Chondrocyte (in vitro differentiated cells): ENCODE results near the gene ALK. TPM values are rescaled to one million over a fixed set of nuclear protein-coding genes. Genes with fewer than 3 reads are reported as not detected.

Source experiments
- DNase-seq: peaks from one replicate; pipeline ENCODE4 v3.0.0; 2021; ENCODE audit warnings: mixed read lengths, low spot score
- H3K27ac Mint-ChIP-seq: one replicate; pipeline ENCODE4 v1.8.0; 2021; ENCODE audit warnings: mild to moderate bottlenecking, moderate library complexity, mixed read lengths; ENCODE audit not compliant: unreplicated experiment
- H3K27me3 Mint-ChIP-seq: 2 replicates; pipeline ENCODE4 v1.8.0; 2021; ENCODE audit warnings: low read depth, mixed read lengths
- H3K36me3 Mint-ChIP-seq: 2 replicates; pipeline ENCODE4 v1.8.0; 2021; ENCODE audit warnings: low read depth, mixed read lengths
- H3K4me1 Mint-ChIP-seq: 2 replicates; pipeline ENCODE4 v1.8.0; 2021; ENCODE audit warnings: low read depth, mild to moderate bottlenecking, mixed read lengths
- H3K4me3 Mint-ChIP-seq: one replicate; pipeline ENCODE4 v1.8.0; 2021; ENCODE audit warnings: mild to moderate bottlenecking, moderate library complexity, mixed read lengths; ENCODE audit not compliant: unreplicated experiment
- H3K9me3 Mint-ChIP-seq: 2 replicates; pipeline ENCODE4 v1.8.0; 2021; ENCODE audit warnings: low read depth, mixed read lengths
- CTCF ChIP-seq: fragments of 200-600 bp; sonication (generic); IDR thresholded peaks from 2 replicates; pipeline ENCODE4 v1.5.0; 2021; ENCODE audit warnings: antibody characterized with exemption, mild to moderate bottlenecking, moderate library complexity
- total RNA-seq: library from RNA; stranded (reverse); gene quantifications from 3 replicates; pipeline ENCODE4 v1.2.1, GENCODE V29; 2021

ALK gene
- total RNA-seq, 1 donor from 2014 or later: 0.07 TPM

- no peak for TF ChIP-seq CTCF
- H3K27ac Mint-ChIP-seq: no peak overlapping the region
- no peak for DNase-seq
- H3K9me3 Mint-ChIP-seq: no peaks in the 10 kb centered on the region
- H3K4me3 Mint-ChIP-seq: no peak overlapping the region
- H3K36me3 Mint-ChIP-seq: no peaks in the 10 kb centered on the region
- peaks cover 8% of the 10 kb centered on the region for H3K27me3 Mint-ChIP-seq
- H3K4me1 Mint-ChIP-seq: no peaks in the 10 kb centered on the region
Observed at GRCh38 chr2:29599946-29600345, 321.4 kb downstream of the ALK start.

GRCh38 chr2:29598978-29599377, 322.4 kb downstream of the ALK start:
- no peak for TF ChIP-seq CTCF
- no peaks in the 10 kb centered on the region for H3K9me3 Mint-ChIP-seq
- no peak for DNase-seq
- no peak overlapping the region for H3K4me3 Mint-ChIP-seq
- peaks cover 8% of the 10 kb centered on the region for H3K27me3 Mint-ChIP-seq
- H3K27ac Mint-ChIP-seq: no peak overlapping the region
- no peaks in the 10 kb centered on the region for H3K36me3 Mint-ChIP-seq
- H3K4me1 Mint-ChIP-seq: no peaks in the 10 kb centered on the region

GRCh38 chr2:29597035-29597434, 324.4 kb downstream of the ALK start:
- H3K27me3 Mint-ChIP-seq: peaks cover 8% of the 10 kb centered on the region
- no peak overlapping the region for H3K27ac Mint-ChIP-seq
- no peaks in the 10 kb centered on the region for H3K36me3 Mint-ChIP-seq
- H3K4me3 Mint-ChIP-seq: no peak overlapping the region
- no peaks in the 10 kb centered on the region for H3K4me1 Mint-ChIP-seq
- H3K9me3 Mint-ChIP-seq: no peaks in the 10 kb centered on the region
- DNase-seq: no peak
- no peak for TF ChIP-seq CTCF

GRCh38 chr2:29596584-29596983, 324.8 kb downstream of the ALK start:
- no peak overlapping the region for H3K4me3 Mint-ChIP-seq
- H3K27me3 Mint-ChIP-seq: peaks cover 8% of the 10 kb centered on the region
- no peaks in the 10 kb centered on the region for H3K4me1 Mint-ChIP-seq
- no peaks in the 10 kb centered on the region for H3K36me3 Mint-ChIP-seq
- no peak overlapping the region for H3K27ac Mint-ChIP-seq
- TF ChIP-seq CTCF: no peak
- DNase-seq: no peak
- no peaks in the 10 kb centered on the region for H3K9me3 Mint-ChIP-seq

GRCh38 chr2:29591600-29591999, 329.8 kb downstream of the ALK start:
- H3K4me3 Mint-ChIP-seq: no peak overlapping the region
- no peak for TF ChIP-seq CTCF
- H3K27me3 Mint-ChIP-seq: peaks cover 8% of the 10 kb centered on the region
- H3K36me3 Mint-ChIP-seq: no peaks in the 10 kb centered on the region
- H3K4me1 Mint-ChIP-seq: no peaks in the 10 kb centered on the region
- no peak for DNase-seq
- no peaks in the 10 kb centered on the region for H3K9me3 Mint-ChIP-seq
- H3K27ac Mint-ChIP-seq: no peak overlapping the region
